Trophoblast cell (in vitro differentiated cells and primary cell): ENCODE measurements around the gene CBX4.

ENCODE experiments used
- DNase-seq, 2 donors: peaks; one replicate each; pipeline ENCODE4 v3.0.0-alpha.2; 2016
- H2AFZ ChIP-seq: 2 replicates; pipeline ENCODE4 v1.6.1; 2013; ENCODE audit warnings: low read length, moderate library complexity, mild to moderate bottlenecking; ENCODE audit not compliant: insufficient read depth, poor library complexity
- H2AK5ac ChIP-seq: 2 replicates; pipeline ENCODE4 v1.6.1; 2013; ENCODE audit warnings: mild to moderate bottlenecking, low read length
- H2BK120ac ChIP-seq: 2 replicates; pipeline ENCODE4 v1.6.1; 2013; ENCODE audit warnings: low read length, mild to moderate bottlenecking, moderate library complexity; ENCODE audit not compliant: insufficient read depth, poor library complexity
- H2BK12ac ChIP-seq: 2 replicates; pipeline ENCODE4 v1.6.1; 2013; ENCODE audit warnings: mild to moderate bottlenecking, low read length, moderate library complexity
- H2BK5ac ChIP-seq: 2 replicates; pipeline ENCODE4 v1.6.1; 2013; ENCODE audit warnings: low read length, low read depth, moderate library complexity, mild to moderate bottlenecking; ENCODE audit not compliant: poor library complexity
- H3K14ac ChIP-seq: 2 replicates; pipeline ENCODE4 v1.6.1; 2013; ENCODE audit warnings: mild to moderate bottlenecking, low read length
- H3K18ac ChIP-seq: 2 replicates; pipeline ENCODE4 v1.6.1; 2013; ENCODE audit warnings: mild to moderate bottlenecking, low read length
- H3K23ac ChIP-seq: 2 replicates; pipeline ENCODE4 v1.6.1; 2013; ENCODE audit warnings: low read length
- H3K27ac ChIP-seq: 2 replicates; pipeline ENCODE4 v1.5.1; 2013; ENCODE audit warnings: low read depth, mild to moderate bottlenecking, inconsistent platforms, low read length, moderate library complexity
- H3K27me3 ChIP-seq: 2 replicates; pipeline ENCODE4 v1.6.1; 2013; ENCODE audit warnings: inconsistent platforms, mild to moderate bottlenecking, low read length, moderate library complexity; ENCODE audit not compliant: insufficient read depth
- H3K36me3 ChIP-seq, 2 experiments: 1 replicate in 1 of 2; 2 replicates in 1 of 2; pipeline ENCODE4 v1.6.1; 2013; ENCODE audit warnings: low read length in 2 of 2, mild to moderate bottlenecking in 2 of 2, moderate library complexity in 1 of 2; ENCODE audit not compliant: insufficient read depth in 2 of 2, control insufficient read depth in 1 of 2
- H3K4ac ChIP-seq: 2 replicates; pipeline ENCODE4 v1.6.1; 2013; ENCODE audit warnings: low read depth, mild to moderate bottlenecking, low read length, moderate library complexity
- H3K4me1 ChIP-seq, 2 experiments: 1 replicate in 1 of 2; 2 replicates in 1 of 2; pipeline ENCODE4 v1.6.1; 2013; ENCODE audit warnings: low read length in 2 of 2, mild to moderate bottlenecking in 2 of 2, moderate library complexity in 1 of 2; ENCODE audit not compliant: insufficient read depth in 2 of 2, control insufficient read depth in 1 of 2
- H3K4me2 ChIP-seq: 2 replicates; pipeline ENCODE4 v1.6.1; 2013; ENCODE audit warnings: inconsistent platforms, mild to moderate bottlenecking, low read length, moderate library complexity
- H3K4me3 ChIP-seq: 2 replicates; pipeline ENCODE4 v1.5.1; 2013; ENCODE audit warnings: mild to moderate bottlenecking, low read depth, low read length, inconsistent platforms
- H3K79me1 ChIP-seq: one replicate; pipeline ENCODE4 v1.6.1; 2013; ENCODE audit warnings: low read length
- H3K79me2 ChIP-seq: 2 replicates; pipeline ENCODE4 v1.6.1; 2013; ENCODE audit warnings: low read length, mild to moderate bottlenecking; ENCODE audit not compliant: control insufficient read depth, insufficient read depth, poor library complexity
- H3K9ac ChIP-seq: 2 replicates; pipeline ENCODE4 v1.6.1; 2013; ENCODE audit warnings: mild to moderate bottlenecking, low read length
- H3K9me3 ChIP-seq: 2 replicates; pipeline ENCODE4 v1.6.1; 2013; ENCODE audit warnings: low read depth, mild to moderate bottlenecking, control low read depth, inconsistent platforms, low read length; ENCODE audit not compliant: insufficient read depth
- H4K12ac ChIP-seq: 2 replicates; pipeline ENCODE4 v1.6.1; 2013; ENCODE audit warnings: low read depth, mild to moderate bottlenecking, low read length, moderate library complexity
- H4K8ac ChIP-seq: 2 replicates; pipeline ENCODE4 v1.6.1; 2013; ENCODE audit warnings: low read depth, mild to moderate bottlenecking, low read length, moderate library complexity
- H4K91ac ChIP-seq: one replicate; pipeline ENCODE4 v1.6.1; 2013; ENCODE audit warnings: low read depth, mild to moderate bottlenecking, low read length, moderate library complexity
- WGBS: extraction: QIAGEN DNeasy Blood & Tissue Kit; methylation state at CpG from one replicate; pipeline ENCODE4 v1.1.7; 2013; ENCODE audit warnings: missing lambda C conversion rate; ENCODE audit not compliant: insufficient read length, insufficient coverage; ENCODE audit errors: extremely low coverage; 5-methylcytosine and 5-hydroxymethylcytosine counted together

Gene CBX4

DNA sequence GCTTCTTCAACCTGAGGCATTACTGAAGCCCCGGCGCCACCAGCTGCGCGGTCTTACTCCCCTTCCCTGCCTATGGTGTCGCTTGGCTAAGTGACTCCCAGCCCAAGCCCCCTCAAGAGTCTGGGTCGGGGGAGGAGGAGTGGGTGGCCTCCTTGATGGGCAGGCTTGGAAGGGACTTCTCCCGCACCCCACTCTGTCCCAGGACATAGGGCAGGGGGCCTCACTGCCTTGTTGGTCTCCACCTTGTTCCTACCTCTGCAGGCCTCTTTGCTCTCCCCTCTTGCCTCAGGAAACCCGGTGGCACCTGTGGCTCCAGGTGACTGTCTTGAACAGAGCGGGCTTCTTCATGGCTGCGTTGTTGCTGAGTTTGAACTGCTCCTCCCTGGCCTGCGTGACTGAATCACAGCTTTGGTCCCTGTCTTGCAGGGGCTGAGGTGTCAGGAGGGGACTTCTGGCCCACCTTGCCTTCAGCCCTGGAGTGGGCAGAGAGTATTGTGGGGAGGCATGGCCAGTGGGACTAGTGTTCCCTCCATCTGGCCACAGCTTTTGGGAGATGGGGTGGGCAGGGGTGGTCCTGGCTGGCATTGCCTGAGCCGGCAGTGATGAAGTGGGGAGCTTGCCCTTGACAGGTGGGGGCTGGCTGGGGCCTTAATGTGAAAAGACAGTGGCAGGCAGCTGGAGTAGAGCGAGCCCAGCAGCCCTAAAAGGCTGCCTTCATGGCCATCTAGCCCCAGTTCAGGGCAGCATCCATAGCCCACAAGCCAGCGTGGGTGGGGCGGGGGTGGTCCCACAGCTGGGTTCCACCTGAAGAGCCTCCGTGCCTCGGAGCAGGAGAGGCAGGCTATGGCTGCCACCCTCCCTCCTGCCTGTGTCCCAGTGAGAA, 54.0 kb downstream of the CBX4 start:
- no peak for DNase-seq

DNA sequence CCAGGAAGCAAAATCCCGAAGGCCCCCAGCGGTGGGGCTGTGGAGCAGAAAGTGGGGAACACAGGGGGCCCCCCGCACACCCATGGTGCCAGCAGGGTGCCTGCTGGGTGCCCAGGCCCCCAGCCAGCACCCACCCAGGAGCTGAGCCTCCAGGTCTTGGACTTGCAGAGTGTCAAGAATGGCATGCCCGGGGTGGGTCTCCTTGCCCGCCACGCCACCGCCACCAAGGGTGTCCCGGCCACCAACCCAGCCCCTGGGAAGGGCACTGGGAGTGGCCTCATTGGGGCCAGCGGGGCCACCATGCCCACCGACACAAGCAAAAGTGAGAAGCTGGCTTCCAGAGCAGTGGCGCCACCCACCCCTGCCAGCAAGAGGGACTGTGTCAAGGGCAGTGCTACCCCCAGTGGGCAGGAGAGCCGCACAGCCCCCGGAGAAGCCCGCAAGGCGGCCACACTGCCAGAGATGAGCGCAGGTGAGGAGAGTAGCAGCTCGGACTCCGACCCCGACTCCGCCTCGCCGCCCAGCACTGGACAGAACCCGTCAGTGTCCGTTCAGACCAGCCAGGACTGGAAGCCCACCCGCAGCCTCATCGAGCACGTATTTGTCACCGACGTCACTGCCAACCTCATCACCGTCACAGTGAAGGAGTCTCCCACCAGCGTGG, 54.8 kb downstream of the CBX4 start:
- Histone ChIP-seq H3K79me2 (no peaks in the 10 kb centered on the region), H3K18ac (no peak overlapping the region), H4K12ac (no peak overlapping the region), H3K4me1 (peaks cover 0 to 3% of the 10 kb centered on the region in 2 experiments), H3K27ac (no peak overlapping the region), H3K9me3 (peaks cover 2% of the 10 kb centered on the region), H4K8ac (no peak overlapping the region), H3K14ac (no peak overlapping the region), H3K4ac (no peak overlapping the region), H3K4me2 (no peak overlapping the region), H2AFZ (no peak overlapping the region), H4K91ac (no peak overlapping the region), H3K79me1 (no peaks in the 10 kb centered on the region), H3K4me3 (no peak overlapping the region), H3K9ac (no peak overlapping the region), H3K23ac (no peak overlapping the region), H2AK5ac (no peak overlapping the region), H2BK120ac (no peak overlapping the region), H3K27me3 (peaks cover 10% of the 10 kb centered on the region), H2BK5ac (no peak overlapping the region), H3K36me3 (peaks cover 38 to 48% of the 10 kb centered on the region in 2 experiments), H2BK12ac (no peak overlapping the region)
- no CpG with 5 or more reads among the region's 31 CpGs for WGBS
- no peak for DNase-seq

More for the DNA sequence above, 54.0 kb downstream of the CBX4 start:
- no peak overlapping the region for H3K18ac ChIP-seq
- no peak overlapping the region for H3K23ac ChIP-seq
- no peak overlapping the region for H2BK120ac ChIP-seq
- H4K8ac ChIP-seq = no peak overlapping the region
- WGBS = no CpG with 5 or more reads among the region's 17 CpGs
- no peak overlapping the region for H3K4me2 ChIP-seq
- no peak overlapping the region for H3K14ac ChIP-seq
- H3K4me3 ChIP-seq = no peak overlapping the region
- no peak overlapping the region for H4K12ac ChIP-seq
- H3K4me1 ChIP-seq = peaks cover 0 to 5% of the 10 kb centered on the region in 2 experiments
- no peak overlapping the region for H2AFZ ChIP-seq
- no peak overlapping the region for H2BK5ac ChIP-seq
- H2AK5ac ChIP-seq = no peak overlapping the region
- no peak overlapping the region for H3K27ac ChIP-seq
- no peak overlapping the region for H4K91ac ChIP-seq
- H2BK12ac ChIP-seq = no peak overlapping the region
- peaks cover 18% of the 10 kb centered on the region for H3K27me3 ChIP-seq
- no peak overlapping the region for H3K4ac ChIP-seq
- no peak overlapping the region for H3K9ac ChIP-seq
- H3K36me3 ChIP-seq = peaks cover 35 to 46% of the 10 kb centered on the region in 2 experiments
- H3K9me3 ChIP-seq = peaks cover 2% of the 10 kb centered on the region
- H3K79me2 ChIP-seq = no peaks in the 10 kb centered on the region
- H3K79me1 ChIP-seq = no peaks in the 10 kb centered on the region

GRCh38 chr17:79783891-79784290, 55.3 kb downstream of the CBX4 start:
- H3K9ac ChIP-seq = no peak overlapping the region
- no peak overlapping the region for H2BK5ac ChIP-seq
- no CpG with 5 or more reads among the region's 18 CpGs for WGBS
- H3K79me1 ChIP-seq = no peaks in the 10 kb centered on the region
- no peaks in the 10 kb centered on the region for H3K79me2 ChIP-seq
- H3K4me2 ChIP-seq = no peak overlapping the region
- no peak overlapping the region for H3K4me3 ChIP-seq
- no peak overlapping the region for H3K4ac ChIP-seq
- H2AK5ac ChIP-seq = no peak overlapping the region
- no peak for DNase-seq
- H2BK12ac ChIP-seq = no peak overlapping the region
- H3K23ac ChIP-seq = no peak overlapping the region
- H3K27ac ChIP-seq = no peak overlapping the region
- no peak overlapping the region for H2BK120ac ChIP-seq
- H3K4me1 ChIP-seq = peaks cover 2 to 8% of the 10 kb centered on the region in 2 experiments
- H3K36me3 ChIP-seq = peaks cover 38 to 48% of the 10 kb centered on the region in 2 experiments
- peaks cover 4% of the 10 kb centered on the region for H3K27me3 ChIP-seq
- H3K9me3 ChIP-seq = peaks cover 2% of the 10 kb centered on the region
- H3K14ac ChIP-seq = no peak overlapping the region
- no peak overlapping the region for H4K91ac ChIP-seq
- no peak overlapping the region for H4K8ac ChIP-seq
- no peak overlapping the region for H2AFZ ChIP-seq
- H3K18ac ChIP-seq = no peak overlapping the region
- no peak overlapping the region for H4K12ac ChIP-seq
